GM12878 (cell line): ENCODE results near the gene PSIP1. TPM values are rescaled to one million over a fixed set of nuclear protein-coding genes. Genes with fewer than 3 reads are reported as not detected.

Source experiments
- ATAC-seq: fragments of 200-7000 bp; cut with Tn5 transposase; 3 replicates; pipeline ENCODE4 v1.9.1; 2020; ENCODE audit warnings: mild to moderate bottlenecking, moderate library complexity
- BruUV-seq: library from RNA; stranded (reverse); fragments of 400-500 nt; replicated peaks from 2 replicates; lab custom pipeline; 2021; lab: Mats Ljungman, UMichigan
- CTCF ChIA-PET: fragments of 300-600 bp; sonication (Branson Sonifier 250); formaldehyde crosslinking; extraction: SDS; loops from one replicate; lab custom pipeline; 2021; ENCODE audit warnings: inconsistent platforms; lab: Yijun Ruan, JAX
- POLR2A ChIA-PET: fragments of 350-600 bp; formaldehyde crosslinking; extraction: SDS; loops from one replicate; lab custom pipeline; 2021; ENCODE audit warnings: inconsistent platforms; lab: Charles Lee
- RAD21 ChIA-PET: fragments of 300-600 bp; sonication (Branson Sonifier 250); formaldehyde crosslinking; loops from one replicate; lab custom pipeline; 2023; ENCODE audit warnings: antibody characterized with exemption; ENCODE audit not compliant: unreplicated experiment; lab: Charles Lee
- SMC1A ChIA-PET: fragments of 300-600 bp; sonication (Branson Sonifier 250); formaldehyde crosslinking; loops from one replicate; lab custom pipeline; 2023; ENCODE audit not compliant: unreplicated experiment, uncharacterized antibody; lab: Charles Lee
- DNase-seq: peaks from one replicate; pipeline ENCODE4 v3.0.0-alpha.2; 2011; ENCODE audit warnings: low read depth, low spot score
- FAIRE-seq: peaks from 3 replicates; lab custom pipeline; 2011; peaks lifted over from hg19 to GRCh38; lab: Jason Lieb, UNC
- H2AFZ ChIP-seq: 2 replicates; pipeline ENCODE4 v1.6.0; 2011; ENCODE audit warnings: low read depth, low read length, control low read depth; ENCODE audit not compliant: control insufficient read depth
- H3K27ac ChIP-seq: 2 replicates; pipeline ENCODE4 v1.5.1; 2011; ENCODE audit warnings: control low read depth; ENCODE audit not compliant: control insufficient read depth, insufficient read depth
- H3K27me3 ChIP-seq, 2 experiments: replicated peaks in 1 of 2; 2 replicates each; pipeline versions ENCODE4 v1.6.0 to v1.6.1; 2011; ENCODE audit warnings: low read length in 1 of 2; ENCODE audit not compliant: control insufficient read depth in 2 of 2, insufficient read depth in 2 of 2
- H3K36me3 ChIP-seq, 2 experiments: 2 replicates each; pipeline ENCODE4 v1.5.1; 2011; ENCODE audit warnings: low read length in 1 of 2; ENCODE audit not compliant: control insufficient read depth in 2 of 2, insufficient read depth in 2 of 2
- H3K4me1 ChIP-seq: 2 replicates; pipeline ENCODE4 v1.6.1; 2011; ENCODE audit warnings: mild to moderate bottlenecking, low read length, moderate library complexity, mixed read lengths; ENCODE audit not compliant: control insufficient read depth, insufficient read depth
- H3K4me2 ChIP-seq: 2 replicates; pipeline ENCODE4 v1.6.0; 2011; ENCODE audit warnings: control low read depth; ENCODE audit not compliant: control insufficient read depth, insufficient read depth
- H3K4me3 ChIP-seq: fragments of 200-600 bp; sonication (generic); 2 replicates; pipeline ENCODE4 v1.5.1; 2016
- H3K79me2 ChIP-seq: 2 replicates; pipeline ENCODE4 v1.6.0; 2011; ENCODE audit warnings: low read length; ENCODE audit not compliant: control insufficient read depth, insufficient read depth
- H3K9ac ChIP-seq: 2 replicates; pipeline ENCODE4 v1.8.0; 2011; ENCODE audit warnings: low read length, control low read depth, mixed read lengths; ENCODE audit not compliant: control insufficient read depth, insufficient read depth
- H3K9me3 ChIP-seq: replicated peaks from 3 replicates; pipeline ENCODE4 v1.5.1; 2011; ENCODE audit warnings: mild to moderate bottlenecking, low read length; ENCODE audit not compliant: control insufficient read depth, insufficient read depth
- H4K20me1 ChIP-seq: 2 replicates; pipeline ENCODE4 v1.6.0; 2011; ENCODE audit not compliant: control insufficient read depth, insufficient read depth
- E2F4 ChIP-seq: IDR thresholded peaks from 2 replicates; pipeline ENCODE4 v1.6.1; 2012; ENCODE audit warnings: low read depth, low read length, improper control_type of control experiment
- ELK1 ChIP-seq: IDR thresholded peaks from 2 replicates; pipeline ENCODE4 v1.6.1; 2012; ENCODE audit warnings: low read depth, low read length, improper control_type of control experiment
- MAX ChIP-seq: IDR thresholded peaks from 2 replicates; pipeline ENCODE4 v1.6.1; 2012; ENCODE audit warnings: low read depth, low read length, improper control_type of control experiment
- RBBP5 ChIP-seq: fragments of 200-600 bp; sonication (generic); conservative IDR thresholded peaks from 2 replicates; pipeline ENCODE4 v1.6.1; 2016
- SIN3A ChIP-seq: IDR thresholded peaks from 2 replicates; pipeline ENCODE4 v1.6.1; 2012; ENCODE audit warnings: low read depth, low read length, improper control_type of control experiment
- SREBF2 ChIP-seq: IDR thresholded peaks from 2 replicates; pipeline ENCODE4 v1.6.1; 2012; ENCODE audit warnings: mild to moderate bottlenecking, low read length
- STAT1 ChIP-seq: fragments of 450-650 bp; conservative IDR thresholded peaks from 2 replicates; pipeline ENCODE4 v1.6.1; 2014; ENCODE audit warnings: antibody characterized with exemption, mild to moderate bottlenecking
- SUPT20H ChIP-seq: IDR thresholded peaks from 2 replicates; pipeline ENCODE4 v1.6.1; 2011; ENCODE audit warnings: low read depth, mild to moderate bottlenecking, low read length, moderate library complexity, borderline replicate concordance; ENCODE audit not compliant: control insufficient read depth
- YBX1 ChIP-seq: fragments of 450-650 bp; IDR thresholded peaks from 2 replicates; pipeline ENCODE4 v1.6.1; 2016; ENCODE audit warnings: antibody characterized with exemption
- ZNF24 ChIP-seq: fragments of 450-650 bp; IDR thresholded peaks from 2 replicates; pipeline ENCODE4 v1.6.1; 2017; ENCODE audit warnings: antibody characterized with exemption, mild to moderate bottlenecking
- WGBS: methylation state at CpG from one replicate; pipeline ENCODE4 v1.1.6; 2016; ENCODE audit warnings: low lambda C conversion rate; ENCODE audit not compliant: insufficient replicate concordance, insufficient coverage; ENCODE audit errors: missing lambda C conversion rate; 5-methylcytosine and 5-hydroxymethylcytosine counted together
- in situ Hi-C: fragments of 300-500 bp; cut with MboI; formaldehyde crosslinking; loops from 9 replicates; pipeline ENCODE4 v1.14.3; 2018; ENCODE audit warnings: mixed read lengths
- intact Hi-C: fragments of 100-400 bp; cut with micrococcal nuclease; formaldehyde crosslinking; loops from one replicate; pipeline ENCODE4 v1.14.2; 2022; ENCODE audit not compliant: unreplicated experiment
- polyA plus RNA-seq, 11 experiments: library from polyadenylated mRNA; depleted of rRNA in 4 of 11; unstranded in 6 of 11; stranded (reverse) in 5 of 11; fragments of >200 nt; fragmentation: Nextera tagmentation in 4 of 11; fragmentation: Illumina TruSeq in 1 of 11; extraction: Ambion mirVana in 4 of 11; extraction: Trizol in 1 of 11; gene quantifications; 1 replicate in 1 of 11; 2 replicates in 10 of 11; pipeline versions ENCODE4 v1.2.1 to v1.2.3, GENCODE V29; 2011 to 2016; ENCODE audit warnings: inconsistent platforms in 2 of 11, missing spikeins in 2 of 11, low read depth in 1 of 11
- total RNA-seq, 4 experiments: library from RNA; depleted of rRNA in 3 of 4; stranded (reverse); fragments of >200 nt in 3 of 4; fragmentation: Illumina TruSeq in 1 of 4; extraction: Trizol in 1 of 4; gene quantifications; 2 replicates each; pipeline versions ENCODE4 v1.2.1 to v1.2.3, GENCODE V29; 2013 to 2021
- TF ChIP-seq, protein P1 (sequence below): fragments of 450-650 bp; conservative IDR thresholded peaks from 2 replicates; pipeline ENCODE4 v1.6.1; 2017; ENCODE audit warnings: mild to moderate bottlenecking, moderate library complexity
- TF ChIP-seq, protein P2 (sequence below): IDR thresholded peaks from 2 replicates; pipeline ENCODE4 v1.6.1; 2012; ENCODE audit warnings: mild to moderate bottlenecking, low read depth, low read length
- TF ChIP-seq, protein P3 (sequence below): fragments of 450-650 bp; IDR thresholded peaks from 2 replicates; pipeline ENCODE4 v1.6.1; 2016; ENCODE audit warnings: mild to moderate bottlenecking

The PSIP1 gene
- total and polyA plus RNA-seq, 10 of the 15 experiments (the other 5 are each of a cell fraction or from before 2014, with no cell fraction given), result 75.5 to 299 (median 173) TPM

DNA sequence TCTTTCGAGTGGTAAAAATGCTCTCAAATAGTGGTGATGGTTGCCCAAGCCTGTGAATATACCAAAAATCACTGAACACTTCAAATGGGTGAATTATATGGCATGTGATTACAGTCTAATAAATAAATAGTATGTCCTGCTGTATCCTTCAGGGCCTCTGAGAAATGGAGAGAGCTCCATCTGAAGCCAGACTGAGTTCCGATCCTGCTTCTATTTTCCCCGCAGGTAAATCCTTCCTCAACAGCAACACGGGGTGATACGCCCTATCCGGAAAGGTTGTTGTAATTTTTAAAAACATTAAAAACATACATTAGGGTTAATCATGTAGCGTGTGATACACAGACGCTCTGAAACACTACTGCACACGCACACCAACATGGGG is 88.8 kb downstream of the PSIP1 start (continued):
- TF ChIP-seq, protein P1, sequence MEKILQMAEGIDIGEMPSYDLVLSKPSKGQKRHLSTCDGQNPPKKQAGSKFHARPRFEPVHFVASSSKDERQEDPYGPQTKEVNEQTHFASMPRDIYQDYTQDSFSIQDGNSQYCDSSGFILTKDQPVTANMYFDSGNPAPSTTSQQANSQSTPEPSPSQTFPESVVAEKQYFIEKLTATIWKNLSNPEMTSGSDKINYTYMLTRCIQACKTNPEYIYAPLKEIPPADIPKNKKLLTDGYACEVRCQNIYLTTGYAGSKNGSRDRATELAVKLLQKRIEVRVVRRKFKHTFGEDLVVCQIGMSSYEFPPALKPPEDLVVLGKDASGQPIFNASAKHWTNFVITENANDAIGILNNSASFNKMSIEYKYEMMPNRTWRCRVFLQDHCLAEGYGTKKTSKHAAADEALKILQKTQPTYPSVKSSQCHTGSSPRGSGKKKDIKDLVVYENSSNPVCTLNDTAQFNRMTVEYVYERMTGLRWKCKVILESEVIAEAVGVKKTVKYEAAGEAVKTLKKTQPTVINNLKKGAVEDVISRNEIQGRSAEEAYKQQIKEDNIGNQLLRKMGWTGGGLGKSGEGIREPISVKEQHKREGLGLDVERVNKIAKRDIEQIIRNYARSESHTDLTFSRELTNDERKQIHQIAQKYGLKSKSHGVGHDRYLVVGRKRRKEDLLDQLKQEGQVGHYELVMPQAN, result no peak
- TF ChIP-seq SUPT20H (no peak), RBBP5 (no peak), YBX1 (no peak)

- Histone ChIP-seq H2AFZ (no peak overlapping the region), H3K27me3 (no peaks in the 10 kb centered on the region), H3K9me3 (no peaks in the 10 kb centered on the region), H3K9ac (no peak overlapping the region), H3K4me1 (peaks cover 8% of the 10 kb centered on the region; the same call in 1 of the 2 replicates), H3K79me2 (peaks cover 35% of the 10 kb centered on the region), H3K36me3 (0 out of 4 replicates have a peak, but pooled peaks cover 0 to 4% of the 10 kb centered on the region in 2 experiments), H3K4me3 (no peak overlapping the region), H3K4me2 (no peak overlapping the region), H3K27ac (no peak overlapping the region), H4K20me1 (no peaks in the 10 kb centered on the region)
- no TSS peak for BruUV-seq
- 66% methylated on average over 6 of the region's 6 CpGs for WGBS
- FAIRE-seq (no peak), DNase-seq (no peak), ATAC-seq (no peak)
- ChIA-PET CTCF (interaction anchor here (0.8 to 3.7 kb wide), 3 partner anchors 24 to 112 kb away, joined by 3 to 23 read pairs (median 3); no protein-coding TSS in a partner anchor), POLR2A (interaction anchor here (0.6 kb wide), 1 partner anchor 62 kb away, joined by 5 read pairs; no protein-coding TSS in a partner anchor), SMC1A (interaction anchor here (0.8 to 1.5 kb wide), 4 partner anchors 17 to 144 kb away, joined by 3 to 4 read pairs (median 4); no protein-coding TSS in a partner anchor), RAD21 (interaction anchor here (0.8 to 1.1 kb wide), 2 partner anchors 109 to 131 kb away, joined by 4 to 6 read pairs; partner anchors contain the start of gene CCDC171)
- intact Hi-C loops (loop anchor here (5.0 kb wide), 2 partner anchors 114 to 186 kb away; partner anchors contain the start of gene TTC39B), in situ Hi-C loops (no loop called here)
- TF ChIP-seq ZNF24, result no peak
- TF ChIP-seq, protein P2, sequence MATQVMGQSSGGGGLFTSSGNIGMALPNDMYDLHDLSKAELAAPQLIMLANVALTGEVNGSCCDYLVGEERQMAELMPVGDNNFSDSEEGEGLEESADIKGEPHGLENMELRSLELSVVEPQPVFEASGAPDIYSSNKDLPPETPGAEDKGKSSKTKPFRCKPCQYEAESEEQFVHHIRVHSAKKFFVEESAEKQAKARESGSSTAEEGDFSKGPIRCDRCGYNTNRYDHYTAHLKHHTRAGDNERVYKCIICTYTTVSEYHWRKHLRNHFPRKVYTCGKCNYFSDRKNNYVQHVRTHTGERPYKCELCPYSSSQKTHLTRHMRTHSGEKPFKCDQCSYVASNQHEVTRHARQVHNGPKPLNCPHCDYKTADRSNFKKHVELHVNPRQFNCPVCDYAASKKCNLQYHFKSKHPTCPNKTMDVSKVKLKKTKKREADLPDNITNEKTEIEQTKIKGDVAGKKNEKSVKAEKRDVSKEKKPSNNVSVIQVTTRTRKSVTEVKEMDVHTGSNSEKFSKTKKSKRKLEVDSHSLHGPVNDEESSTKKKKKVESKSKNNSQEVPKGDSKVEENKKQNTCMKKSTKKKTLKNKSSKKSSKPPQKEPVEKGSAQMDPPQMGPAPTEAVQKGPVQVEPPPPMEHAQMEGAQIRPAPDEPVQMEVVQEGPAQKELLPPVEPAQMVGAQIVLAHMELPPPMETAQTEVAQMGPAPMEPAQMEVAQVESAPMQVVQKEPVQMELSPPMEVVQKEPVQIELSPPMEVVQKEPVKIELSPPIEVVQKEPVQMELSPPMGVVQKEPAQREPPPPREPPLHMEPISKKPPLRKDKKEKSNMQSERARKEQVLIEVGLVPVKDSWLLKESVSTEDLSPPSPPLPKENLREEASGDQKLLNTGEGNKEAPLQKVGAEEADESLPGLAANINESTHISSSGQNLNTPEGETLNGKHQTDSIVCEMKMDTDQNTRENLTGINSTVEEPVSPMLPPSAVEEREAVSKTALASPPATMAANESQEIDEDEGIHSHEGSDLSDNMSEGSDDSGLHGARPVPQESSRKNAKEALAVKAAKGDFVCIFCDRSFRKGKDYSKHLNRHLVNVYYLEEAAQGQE, result no peak
- TF ChIP-seq ELK1, result no peak
- TF ChIP-seq SIN3A, result no peak
- TF ChIP-seq MAX, result no peak
- TF ChIP-seq STAT1, result no peak
- TF ChIP-seq, protein P3, sequence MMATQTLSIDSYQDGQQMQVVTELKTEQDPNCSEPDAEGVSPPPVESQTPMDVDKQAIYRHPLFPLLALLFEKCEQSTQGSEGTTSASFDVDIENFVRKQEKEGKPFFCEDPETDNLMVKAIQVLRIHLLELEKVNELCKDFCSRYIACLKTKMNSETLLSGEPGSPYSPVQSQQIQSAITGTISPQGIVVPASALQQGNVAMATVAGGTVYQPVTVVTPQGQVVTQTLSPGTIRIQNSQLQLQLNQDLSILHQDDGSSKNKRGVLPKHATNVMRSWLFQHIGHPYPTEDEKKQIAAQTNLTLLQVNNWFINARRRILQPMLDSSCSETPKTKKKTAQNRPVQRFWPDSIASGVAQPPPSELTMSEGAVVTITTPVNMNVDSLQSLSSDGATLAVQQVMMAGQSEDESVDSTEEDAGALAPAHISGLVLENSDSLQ, result no peak
- TF ChIP-seq E2F4, result no peak
- TF ChIP-seq SREBF2, result no peak
These were observed 89.2 kb downstream of the PSIP1 start for GRCh38 chr9:15421532-15421931.
